B cell (primary cell): ENCODE measurements around the gene STPG3. TPM values are rescaled to one million over a fixed set of nuclear protein-coding genes. Genes with fewer than 3 reads are reported as not detected.

ENCODE experiments used
- ATAC-seq: fragments of 200-7000 bp; cut with Tn5 transposase; one replicate; pipeline ENCODE4 v1.10.0; 2021; ENCODE audit warnings: low read depth, mild to moderate bottlenecking, moderate number of reproducible peaks, moderate library complexity
- CTCF ChIA-PET: fragments of 350-600 bp; sonication (Branson Sonifier 250); formaldehyde crosslinking; loops from one replicate; lab custom pipeline; 2021; ENCODE audit warnings: antibody characterized with exemption, inconsistent platforms; lab: Charles Lee
- POLR2A ChIA-PET: fragments of 350-600 bp; sonication (Branson Sonifier 250); formaldehyde crosslinking; loops from one replicate; lab custom pipeline; 2021; ENCODE audit warnings: antibody characterized with exemption; lab: Charles Lee
- DNase-seq: peaks from one replicate; pipeline ENCODE4 v3.0.0; 2013
- H2AFZ ChIP-seq: 2 replicates; pipeline ENCODE4 v1.6.1; 2012; ENCODE audit warnings: mild to moderate bottlenecking, low read depth, low read length; ENCODE audit not compliant: insufficient read depth, poor library complexity, severe bottlenecking
- H3K27ac ChIP-seq, 2 donors: 1 replicate in 1 of 2; 2 replicates in 1 of 2; pipeline ENCODE4 v1.5.1; 2012 to 2013; ENCODE audit warnings: low read length in 2 of 2, mild to moderate bottlenecking in 2 of 2, moderate library complexity in 1 of 2
- H3K27me3 ChIP-seq, 4 experiments: fragments of 200-600 bp in 1 of 4; sonication (generic) in 1 of 4; replicated peaks in 1 of 4; 1 replicate in 2 of 4; 2 replicates in 2 of 4; pipeline versions ENCODE4 v1.6.1 to v1.7.0; 2013 to 2016; ENCODE audit warnings: low read length in 3 of 4, mild to moderate bottlenecking in 2 of 4, mixed read lengths in 1 of 4, moderate library complexity in 1 of 4; ENCODE audit not compliant: insufficient read depth in 4 of 4, control insufficient read depth in 3 of 4; ENCODE audit errors: control extremely low read depth in 1 of 4
- H3K36me3 ChIP-seq, 2 experiments: replicated peaks in 1 of 2; 1 replicate in 1 of 2; 2 replicates in 1 of 2; pipeline versions ENCODE4 v1.6.1 to v1.7.1; 2013; ENCODE audit warnings: low read length in 1 of 2; ENCODE audit not compliant: insufficient read depth in 2 of 2, control insufficient read depth in 1 of 2; ENCODE audit errors: control extremely low read depth in 1 of 2, extremely low read depth in 1 of 2
- H3K4me1 ChIP-seq, 2 donors: fragments of 200-600 bp in 1 of 2; sonication (generic) in 1 of 2; 1 replicate in 1 of 2; 2 replicates in 1 of 2; pipeline versions ENCODE4 v1.5.1 to v1.6.1; 2013 to 2017; ENCODE audit warnings: low read length in 2 of 2; ENCODE audit not compliant: control insufficient read depth in 2 of 2, insufficient read depth in 2 of 2
- H3K4me2 ChIP-seq: replicated peaks from 2 replicates; pipeline ENCODE3; 2012; ENCODE audit warnings: mild to moderate bottlenecking, low read depth, low read length; ENCODE audit not compliant: poor library complexity, severe bottlenecking
- H3K4me3 ChIP-seq, 5 experiments: fragments of 200-600 bp in 1 of 5; sonication (generic) in 1 of 5; 1 replicate in 3 of 5; 2 replicates in 2 of 5; pipeline versions ENCODE4 v1.5.1 to v1.7.0; 2011 to 2016; ENCODE audit warnings: low read length in 4 of 5, mild to moderate bottlenecking in 4 of 5, low read depth in 2 of 5, control low read depth in 1 of 5, moderate library complexity in 1 of 5; ENCODE audit not compliant: insufficient read depth in 1 of 5; ENCODE audit errors: control extremely low read depth in 1 of 5, extremely low read depth in 1 of 5
- H3K79me2 ChIP-seq: fragments of 200-600 bp; sonication (generic); one replicate; pipeline ENCODE4 v1.6.0; 2016; ENCODE audit warnings: low read length; ENCODE audit not compliant: control insufficient read depth, insufficient read depth
- H3K9ac ChIP-seq: fragments of 200-600 bp; sonication (generic); 2 replicates; pipeline ENCODE4 v1.6.1; 2017; ENCODE audit warnings: mild to moderate bottlenecking, low read length, moderate library complexity
- H3K9me3 ChIP-seq, 3 donors: one replicate each; pipeline versions ENCODE4 v1.6.1 to v1.7.1; 2013; ENCODE audit warnings: low read length in 2 of 3; ENCODE audit not compliant: control insufficient read depth in 2 of 3, insufficient read depth in 1 of 3; ENCODE audit errors: control extremely low read depth in 1 of 3
- H4K20me1 ChIP-seq: 2 replicates; pipeline ENCODE4 v1.6.0; 2012; ENCODE audit warnings: mild to moderate bottlenecking, low read length; ENCODE audit not compliant: insufficient read depth, control insufficient read depth, poor library complexity, severe bottlenecking
- H3K27ac Mint-ChIP-seq: one replicate; pipeline ENCODE4 v1.8.0; 2021; ENCODE audit warnings: mixed read lengths
- H3K27me3 Mint-ChIP-seq: one replicate; pipeline ENCODE4 v1.8.0; 2021; ENCODE audit warnings: mixed read lengths
- H3K4me1 Mint-ChIP-seq: one replicate; pipeline ENCODE4 v1.8.0; 2021; ENCODE audit warnings: mixed read lengths
- H3K4me3 Mint-ChIP-seq: one replicate; pipeline ENCODE4 v1.8.0; 2021; ENCODE audit warnings: mixed read lengths
- H3K9me3 Mint-ChIP-seq: one replicate; pipeline ENCODE4 v1.8.0; 2022; ENCODE audit warnings: mixed read lengths; ENCODE audit not compliant: insufficient read depth
- EZH2 ChIP-seq: IDR thresholded peaks from 2 replicates; pipeline ENCODE4 v1.6.1; 2012; ENCODE audit warnings: borderline replicate concordance, low read depth, mild to moderate bottlenecking, moderate library complexity, low read length; ENCODE audit not compliant: insufficient read depth, poor library complexity, severe bottlenecking
- WGBS: methylation state at CpG from one replicate; pipeline ENCODE4 v1.1.5; 2013; ENCODE audit warnings: missing lambda C conversion rate; ENCODE audit not compliant: insufficient coverage; 5-methylcytosine and 5-hydroxymethylcytosine counted together
- intact Hi-C: fragments of 100-400 bp; cut with micrococcal nuclease; formaldehyde crosslinking; loops from one replicate; pipeline ENCODE4 v1.10.0; 2022
- polyA minus RNA-seq: library from RNA; depleted of rRNA, polyadenylated mRNA; stranded (reverse); fragments of >200 nt; gene quantifications from 2 replicates; pipeline ENCODE4 v1.2.3, GENCODE V29; 2012
- polyA plus RNA-seq: library from polyadenylated mRNA; depleted of rRNA; stranded (reverse); fragments of >200 nt; gene quantifications from 2 replicates; pipeline ENCODE4 v1.2.3, GENCODE V29; 2012
- total RNA-seq, 2 donors: library from RNA; stranded (reverse); fragments of 120-200 nt in 1 of 2; gene quantifications; 1 replicate in 1 of 2; 2 replicates in 1 of 2; pipeline versions ENCODE4 v1.2.3 to v1.2.4, GENCODE V29; 2013 to 2022
- TF ChIP-seq, protein P1 (sequence below): fragments of 200-600 bp; IDR thresholded peaks from one replicate; pipeline ENCODE4 v1.8.0; 2022; ENCODE audit warnings: antibody characterized with exemption, mild to moderate bottlenecking

Gene STPG3
- total RNA-seq (not detected in 2 replicates), polyA plus RNA-seq (not detected in 2 replicates), polyA minus RNA-seq (not detected in 2 replicates)
- total RNA-seq (2013), result not detected

DNA sequence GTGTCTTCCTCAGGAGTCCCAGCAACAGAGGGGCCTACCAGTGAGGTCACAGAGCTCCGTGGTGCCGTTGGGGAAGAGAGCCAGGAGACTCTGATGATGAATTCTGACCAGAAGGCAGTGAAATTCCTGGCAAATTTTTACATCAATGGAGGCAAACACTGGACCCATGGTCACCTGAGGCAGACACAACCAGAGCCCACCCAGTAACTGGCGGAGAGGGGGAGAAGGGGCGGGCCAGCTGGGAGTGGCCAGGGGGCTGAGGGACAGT is at the start of gene STPG3:
STPG3 (plus strand) TSS at position 93 of the 268 bp plus-strand sequence; CDS start at position 94, 1 bp downstream.
- H3K4me3 ChIP-seq, result no peak within 1 kb of the TSS

DNA sequence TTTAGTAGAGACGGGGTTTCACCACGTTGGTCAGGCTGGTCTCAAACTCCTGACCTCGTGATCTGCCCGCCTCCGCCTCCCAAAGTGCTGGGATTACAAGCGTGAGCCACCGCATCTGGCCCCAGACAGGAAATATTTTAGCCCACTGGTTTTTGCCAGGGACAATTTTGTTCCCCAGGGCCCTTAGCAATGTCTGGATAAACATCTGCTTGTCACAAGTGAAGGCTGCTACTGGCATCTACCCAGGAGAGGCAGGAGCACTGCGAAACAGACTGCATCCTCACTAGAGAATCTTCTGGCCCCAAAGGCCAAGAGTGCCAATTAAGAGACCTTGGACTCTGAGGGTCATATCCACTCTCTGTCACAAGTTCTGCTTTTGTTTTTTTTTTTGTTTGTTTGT is 48.1 kb upstream of the STPG3 start:
- H3K27me3 Mint-ChIP-seq, result no peaks in the 10 kb centered on the region
- TF ChIP-seq, protein P1, sequence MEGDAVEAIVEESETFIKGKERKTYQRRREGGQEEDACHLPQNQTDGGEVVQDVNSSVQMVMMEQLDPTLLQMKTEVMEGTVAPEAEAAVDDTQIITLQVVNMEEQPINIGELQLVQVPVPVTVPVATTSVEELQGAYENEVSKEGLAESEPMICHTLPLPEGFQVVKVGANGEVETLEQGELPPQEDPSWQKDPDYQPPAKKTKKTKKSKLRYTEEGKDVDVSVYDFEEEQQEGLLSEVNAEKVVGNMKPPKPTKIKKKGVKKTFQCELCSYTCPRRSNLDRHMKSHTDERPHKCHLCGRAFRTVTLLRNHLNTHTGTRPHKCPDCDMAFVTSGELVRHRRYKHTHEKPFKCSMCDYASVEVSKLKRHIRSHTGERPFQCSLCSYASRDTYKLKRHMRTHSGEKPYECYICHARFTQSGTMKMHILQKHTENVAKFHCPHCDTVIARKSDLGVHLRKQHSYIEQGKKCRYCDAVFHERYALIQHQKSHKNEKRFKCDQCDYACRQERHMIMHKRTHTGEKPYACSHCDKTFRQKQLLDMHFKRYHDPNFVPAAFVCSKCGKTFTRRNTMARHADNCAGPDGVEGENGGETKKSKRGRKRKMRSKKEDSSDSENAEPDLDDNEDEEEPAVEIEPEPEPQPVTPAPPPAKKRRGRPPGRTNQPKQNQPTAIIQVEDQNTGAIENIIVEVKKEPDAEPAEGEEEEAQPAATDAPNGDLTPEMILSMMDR, result no peak
- TF ChIP-seq EZH2, result no peak
- ATAC-seq, result no peak
- intact Hi-C loops, result loop anchor here (10.0 kb wide), 1 partner anchor 318 kb away; the partner anchor contains the start of gene TRAF2
- Histone ChIP-seq H3K4me2 (no peak overlapping the region), H3K36me3 (peaks cover 0 to 5% of the 10 kb centered on the region in 2 experiments), H3K27me3 (peaks cover 0 to 6% (median 0%) of the 10 kb centered on the region in 4 experiments), H4K20me1 (peaks cover 56% of the 10 kb centered on the region), H3K79me2 (peaks cover 79% of the 10 kb centered on the region), H2AFZ (no peak overlapping the region), H3K9me3 (no peaks in the 10 kb centered on the region), H3K4me1 (peaks cover 45 to 58% of the 10 kb centered on the region in 2 donors), H3K4me3 (no peak overlapping the region), H3K27ac (no peak overlapping the region), H3K9ac (no peak overlapping the region)
- WGBS, result 88% methylated on average over 8 of the region's 8 CpGs
- H3K27ac Mint-ChIP-seq, result no peak overlapping the region
- no peak for DNase-seq
- ChIA-PET POLR2A (interaction anchor here (0.7 kb wide), 3 partner anchors 275 to 327 kb away, joined by 3 to 6 read pairs (median 3); no protein-coding TSS in a partner anchor), CTCF (interaction anchor here (0.7 to 3.3 kb wide), 4 partner anchors 14 to 34 kb away, joined by 3 to 13 read pairs (median 8); partner anchors contain the start of genes ANAPC2 and SSNA1)
- no peak overlapping the region for H3K4me3 Mint-ChIP-seq
- H3K9me3 Mint-ChIP-seq, result no peaks in the 10 kb centered on the region
- peaks cover 48% of the 10 kb centered on the region for H3K4me1 Mint-ChIP-seq

More for the DNA sequence above, at the start of gene STPG3:
- intact Hi-C loops, result no loop called here
- H3K4me1 Mint-ChIP-seq, result peaks cover 16% of the 10 kb centered on the region
- Histone ChIP-seq H3K36me3 (no peaks in the 10 kb centered on the region), H3K27ac (no peak within 1 kb of the TSS), H3K4me1 (peaks cover 9 to 18% of the 10 kb centered on the region in 2 donors), H3K27me3 (no peaks in the 10 kb centered on the region), H3K9me3 (no peaks in the 10 kb centered on the region), H3K79me2 (peaks cover 9% of the 10 kb centered on the region), H2AFZ (no peak within 1 kb of the TSS), H3K4me2 (no peak within 1 kb of the TSS), H3K9ac (no peak within 1 kb of the TSS), H4K20me1 (peaks cover 8% of the 10 kb centered on the region)
- CTCF ChIA-PET, result no interaction called here
- DNase-seq, result no peak
- no peaks in the 10 kb centered on the region for H3K27me3 Mint-ChIP-seq
- H3K27ac Mint-ChIP-seq, result no peak within 1 kb of the TSS
- POLR2A ChIA-PET, result no interaction called here
- TF ChIP-seq EZH2, result no peak
- no peaks in the 10 kb centered on the region for H3K9me3 Mint-ChIP-seq
- no peak for ATAC-seq
- no peak within 1 kb of the TSS for H3K4me3 Mint-ChIP-seq
- WGBS, result 98% methylated on average over 4 of the region's 4 CpGs
